Urinary bladder (tissue), 4 donors: Measurements from ENCODE around the gene HLA-DPA1. TPM values are rescaled to one million over a fixed set of nuclear protein-coding genes. Genes with fewer than 3 reads are reported as not detected.
"Not testable (repeated sequence)": the region's sequence is repeated elsewhere in the genome, so short reads cannot be mapped to it uniquely, and the experiment has no call there.

Experiments used
- DNase-seq: peaks from one replicate; pipeline ENCODE4 v3.0.0-alpha.2; 2015; ENCODE audit errors: extremely low spot score
- H3K27ac ChIP-seq: one replicate; pipeline ENCODE4 v1.5.1; 2013; ENCODE audit warnings: low read depth, mild to moderate bottlenecking, moderate library complexity
- H3K36me3 ChIP-seq: one replicate; pipeline ENCODE4 v1.6.1; 2013; ENCODE audit warnings: mild to moderate bottlenecking, moderate library complexity; ENCODE audit not compliant: insufficient read depth
- H3K4me1 ChIP-seq: one replicate; pipeline ENCODE4 v1.6.1; 2013; ENCODE audit warnings: mild to moderate bottlenecking, moderate library complexity; ENCODE audit not compliant: insufficient read depth
- H3K4me3 ChIP-seq: one replicate; pipeline ENCODE4 v1.5.1; 2013; ENCODE audit warnings: low read depth, low read length
- WGBS: extraction: QIAGEN DNeasy Blood & Tissue Kit; methylation state at CpG from one replicate; pipeline ENCODE4 v1.1.7; 2013; 5-methylcytosine and 5-hydroxymethylcytosine counted together
- polyA plus RNA-seq: library from polyadenylated mRNA; stranded (reverse); fragments of 200-250 nt; gene quantifications from one replicate; pipeline ENCODE4 v1.2.3, GENCODE V29; 2013
- total RNA-seq: library from RNA; depleted of rRNA; stranded (reverse); fragments of >200 nt; gene quantifications from one replicate; pipeline ENCODE4 v1.2.3, GENCODE V29; 2014
- donor health status: healthy with polysubstance abuse.
- donor health status: healthy.

The HLA-DPA1 gene
- total and polyA plus RNA-seq, 2 donors, result 25.4 to 51.6 TPM

GRCh38 chr6:33066917-33067521 lies 6.4 kb downstream of the HLA-DPA1 start:
- H3K27ac ChIP-seq, result no peak overlapping the region
- H3K36me3 ChIP-seq, result no peaks in the 10 kb centered on the region
- 0% methylated on average over 2 of the region's 3 CpGs for WGBS
- no peaks in the 10 kb centered on the region for H3K4me1 ChIP-seq
- no peak for DNase-seq
- H3K4me3 ChIP-seq, result no peak overlapping the region

DNA sequence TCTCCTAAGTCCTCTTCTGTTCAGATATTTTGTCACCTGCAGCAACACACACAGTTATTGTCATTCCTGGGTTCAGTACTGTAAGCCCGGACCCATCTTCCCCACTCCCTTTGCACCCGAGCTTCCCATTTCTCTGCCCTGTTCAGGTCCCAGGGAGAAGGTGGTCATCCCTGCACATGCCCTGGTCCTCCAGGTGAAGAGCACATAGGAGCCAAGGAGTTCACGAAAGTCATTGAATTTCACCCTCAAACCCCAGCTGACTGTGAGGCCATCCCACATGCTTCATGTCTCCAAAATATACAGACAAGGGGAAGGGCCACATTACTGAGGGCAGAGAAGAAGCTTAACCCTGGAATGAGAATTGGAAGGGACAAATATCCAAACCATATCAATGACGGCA lies 8.1 kb downstream of the HLA-DPA1 start:
- no peak for DNase-seq
- H3K27ac ChIP-seq, result no peak overlapping the region
- no peaks in the 10 kb centered on the region for H3K36me3 ChIP-seq
- WGBS, result 29% methylated on average over 4 of the region's 4 CpGs
- no peak overlapping the region for H3K4me3 ChIP-seq
- H3K4me1 ChIP-seq, result no peaks in the 10 kb centered on the region

DNA sequence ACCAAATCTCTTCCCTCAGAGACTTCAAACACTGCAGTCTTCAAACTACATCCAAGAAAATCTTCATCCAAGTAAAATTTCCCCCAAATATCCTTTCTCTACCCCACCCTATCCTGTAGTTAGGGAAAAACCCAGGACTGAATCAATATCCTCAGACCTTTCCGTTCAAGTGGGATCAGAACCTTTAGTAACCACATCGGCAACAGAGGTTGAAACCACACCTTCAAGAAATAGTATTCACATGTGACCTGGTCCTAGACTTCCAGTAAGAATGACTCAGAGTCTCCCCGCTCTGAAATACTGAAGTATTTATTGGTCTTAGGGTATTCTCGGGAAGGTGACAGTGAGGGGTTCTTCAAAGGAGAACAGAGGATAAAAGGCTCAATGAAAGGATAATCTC lies 8.7 kb downstream of the HLA-DPA1 start:
- Histone ChIP-seq H3K27ac (no peak overlapping the region), H3K4me1 (no peaks in the 10 kb centered on the region), H3K36me3 (no peaks in the 10 kb centered on the region), H3K4me3 (no peak overlapping the region)
- DNase-seq, result no peak
- WGBS, result 0% methylated on average over 4 of the region's 4 CpGs

DNA sequence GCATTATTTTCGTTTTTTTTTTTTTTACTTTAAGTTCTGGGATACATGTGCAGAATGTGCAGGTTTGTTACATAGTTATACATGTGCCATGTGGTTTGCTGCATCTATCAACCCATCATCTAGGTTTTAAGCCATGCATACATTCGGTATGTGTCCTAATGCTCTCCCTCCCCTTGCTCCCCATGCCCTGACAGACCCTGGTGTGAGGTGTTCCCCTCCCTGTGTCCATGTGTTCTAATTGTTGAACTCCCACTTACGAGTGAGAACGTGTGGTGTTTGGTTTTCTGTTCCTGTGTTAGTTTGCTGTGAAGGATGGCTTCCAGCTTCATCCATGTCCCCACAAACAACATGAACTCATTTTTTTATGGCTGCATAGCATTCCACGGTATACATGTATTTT lies 10.0 kb downstream of the HLA-DPA1 start:
- H3K36me3 ChIP-seq, H3K27ac ChIP-seq, H3K4me3 ChIP-seq, DNase-seq, H3K4me1 ChIP-seq: not testable (repeated sequence)
- WGBS, result 34% methylated on average over 2 of the region's 5 CpGs

DNA sequence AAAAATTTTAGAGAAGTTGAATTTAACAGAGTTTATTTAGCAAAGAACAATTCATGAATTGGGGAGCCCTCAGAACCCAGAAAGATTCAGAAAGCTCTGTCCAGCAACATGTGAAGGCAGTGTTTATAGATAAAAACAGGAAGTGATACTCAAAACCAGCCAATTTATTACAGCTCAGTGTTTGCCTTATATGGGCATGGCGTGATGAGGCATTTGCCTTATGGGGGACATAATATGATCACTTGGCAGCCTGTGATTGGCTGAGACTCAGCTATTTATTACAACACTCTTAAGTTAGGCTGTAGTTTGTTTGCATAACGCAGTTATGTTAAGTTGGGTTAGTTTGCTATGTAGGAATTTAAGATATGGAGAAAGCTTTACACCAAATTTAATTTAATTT lies 11.5 kb downstream of the HLA-DPA1 start:
- H3K36me3 ChIP-seq, result no peaks in the 10 kb centered on the region
- H3K4me3 ChIP-seq, result no peak overlapping the region
- H3K27ac ChIP-seq, result peak overlapping the region; percentile 2
- DNase-seq, result no peak
- no peaks in the 10 kb centered on the region for H3K4me1 ChIP-seq
- 93% methylated on average over 2 of the region's 2 CpGs for WGBS

DNA sequence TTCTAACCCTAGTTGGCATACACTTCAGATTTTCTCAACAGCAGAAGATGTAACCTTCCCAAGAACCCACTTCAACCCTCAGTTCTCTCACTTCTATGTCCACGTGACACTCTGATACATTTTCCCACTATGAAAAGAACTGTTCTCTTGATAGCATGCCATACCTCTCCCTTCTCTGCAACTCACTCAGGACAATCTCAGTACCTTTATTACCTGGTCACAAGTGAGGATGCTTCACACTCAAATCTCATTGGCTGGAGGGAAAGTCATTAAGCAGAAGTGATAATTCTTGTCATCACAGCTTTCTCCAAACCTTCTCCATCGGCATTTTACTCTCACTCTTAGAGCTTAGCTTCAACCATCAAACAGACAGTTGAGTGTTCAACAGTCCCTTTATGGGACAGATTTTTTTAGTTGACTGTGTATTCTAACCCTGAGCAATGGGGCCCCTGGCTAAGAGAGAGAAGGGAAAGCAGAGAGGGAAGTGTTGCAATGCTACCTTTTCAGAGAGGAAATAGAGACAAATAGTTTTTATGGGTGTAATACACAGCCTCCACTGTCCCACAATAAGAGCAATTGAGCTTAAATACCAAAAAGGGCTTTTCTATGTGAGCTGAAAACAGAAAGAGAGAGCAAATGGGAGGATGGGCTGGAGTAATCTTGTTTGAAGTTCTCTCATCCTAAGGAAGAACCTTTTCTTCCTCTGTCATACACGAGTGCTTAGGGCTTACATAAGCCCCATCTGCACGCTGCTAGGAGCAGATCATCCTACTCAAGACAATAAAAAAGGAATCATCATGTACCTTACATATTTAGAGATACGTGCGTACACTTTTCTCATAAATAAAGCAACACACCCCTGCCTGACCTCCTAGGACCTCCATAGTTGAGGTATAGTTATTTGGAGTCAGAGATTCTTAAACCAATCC lies 16.0 kb downstream of the HLA-DPA1 start:
- no peak overlapping the region for H3K27ac ChIP-seq
- H3K36me3 ChIP-seq, result no peaks in the 10 kb centered on the region
- no peak overlapping the region for H3K4me3 ChIP-seq
- DNase-seq, result no peak
- 43% methylated on average over 6 of the region's 6 CpGs for WGBS
- no peaks in the 10 kb centered on the region for H3K4me1 ChIP-seq

- no peaks in the 10 kb centered on the region for H3K36me3 ChIP-seq
- H3K4me3 ChIP-seq, result no peak overlapping the region
- DNase-seq, result no peak
- no peaks in the 10 kb centered on the region for H3K4me1 ChIP-seq
- H3K27ac ChIP-seq, result no peak overlapping the region
- WGBS, result 35% methylated on average over 4 of the region's 4 CpGs
These were observed 20.2 kb downstream of the HLA-DPA1 start for GRCh38 chr6:33053230-33053629.

GRCh38 chr6:33052627-33053026 lies 20.8 kb downstream of the HLA-DPA1 start:
- no peaks in the 10 kb centered on the region for H3K4me1 ChIP-seq
- no peak overlapping the region for H3K4me3 ChIP-seq
- no peak overlapping the region for H3K27ac ChIP-seq
- no peaks in the 10 kb centered on the region for H3K36me3 ChIP-seq
- no peak for DNase-seq

DNA sequence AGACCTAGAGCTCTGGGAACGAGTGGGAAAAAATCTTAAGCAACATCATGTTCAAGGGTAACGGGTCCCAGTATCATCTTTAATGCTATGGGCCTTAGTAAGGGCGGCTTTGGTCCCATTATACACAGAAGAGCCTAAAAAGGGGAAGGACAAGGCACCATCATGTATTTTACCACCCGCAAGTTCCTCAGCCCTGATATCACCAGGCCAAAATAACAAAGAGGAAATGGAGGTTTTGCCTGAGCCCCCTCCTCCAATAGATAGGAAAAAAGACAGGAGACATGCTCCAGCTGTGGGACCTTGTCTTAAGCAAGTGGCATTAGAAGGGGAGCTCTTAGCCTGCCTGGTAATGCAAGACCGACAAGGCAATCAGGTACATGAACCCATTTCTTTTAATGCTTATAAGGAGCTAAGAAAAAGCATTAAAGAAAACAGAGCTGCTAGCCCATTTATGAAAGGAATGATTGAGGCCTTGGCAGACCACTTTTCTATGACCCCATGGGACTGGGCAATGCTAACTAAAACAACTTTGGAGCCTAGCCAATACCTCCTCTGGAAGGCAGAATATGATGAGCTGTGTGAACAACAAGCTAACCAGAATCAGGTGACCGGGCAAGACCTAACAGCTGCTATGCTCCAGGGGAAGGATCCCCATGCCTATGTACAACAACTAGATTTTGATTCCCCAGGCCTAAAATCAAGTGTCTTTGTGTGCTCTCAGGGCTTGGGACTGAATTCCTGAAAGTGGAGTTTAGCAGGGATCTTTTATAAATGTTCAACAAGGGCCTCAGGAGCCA lies 23.2 kb downstream of the HLA-DPA1 start:
- no peak for DNase-seq
- Histone ChIP-seq H3K4me3 (no peak overlapping the region), H3K36me3 (no peaks in the 10 kb centered on the region), H3K27ac (no peak overlapping the region), H3K4me1 (no peaks in the 10 kb centered on the region)
- 72% methylated on average over 6 of the region's 6 CpGs for WGBS

DNA sequence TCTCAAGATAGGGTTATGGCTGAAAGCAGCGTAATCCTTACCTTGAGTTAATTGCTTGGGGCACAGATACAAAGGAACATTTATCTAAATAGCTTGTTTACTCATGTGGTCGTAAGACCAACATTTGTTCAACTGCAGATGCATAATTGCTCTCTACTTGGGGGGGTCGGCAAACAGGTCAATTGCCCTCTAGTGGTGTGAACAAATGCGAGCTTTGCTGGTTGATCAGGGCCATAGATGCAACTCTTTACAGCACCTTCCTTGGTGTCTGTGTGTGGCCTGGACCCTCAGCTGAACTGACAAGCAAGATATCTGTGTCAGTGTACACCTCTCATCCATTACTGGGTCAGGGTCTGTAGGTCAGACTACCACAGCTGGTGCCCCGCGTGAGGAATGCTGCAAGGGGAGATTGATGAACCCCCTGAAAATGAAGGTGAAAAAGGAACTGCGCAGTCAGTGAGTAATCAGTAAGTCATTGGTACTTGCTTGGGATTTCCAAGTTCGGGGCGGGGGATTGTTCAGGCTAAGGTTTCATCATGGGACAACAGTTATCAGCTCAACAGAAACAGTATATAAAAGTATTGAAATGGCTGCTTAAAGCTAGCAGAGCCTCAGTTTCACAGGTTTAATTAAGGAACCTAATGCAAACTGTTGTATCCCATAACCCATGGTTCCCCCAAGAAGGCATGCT lies 24.0 kb downstream of the HLA-DPA1 start:
- DNase-seq, result no peak
- 56% methylated on average over 9 of the region's 9 CpGs for WGBS
- H3K27ac ChIP-seq, result no peak overlapping the region
- no peaks in the 10 kb centered on the region for H3K36me3 ChIP-seq
- H3K4me1 ChIP-seq, result no peaks in the 10 kb centered on the region
- no peak overlapping the region for H3K4me3 ChIP-seq

- Histone ChIP-seq H3K27ac (no peak overlapping the region), H3K4me3 (no peak overlapping the region), H3K36me3 (no peaks in the 10 kb centered on the region), H3K4me1 (no peaks in the 10 kb centered on the region)
- DNase-seq, result no peak
- 95% methylated on average over 2 of the region's 2 CpGs for WGBS
These were observed 33.3 kb downstream of the HLA-DPA1 start for GRCh38 chr6:33040157-33040556.

GRCh38 chr6:33036535-33036934 lies 36.9 kb downstream of the HLA-DPA1 start:
- H3K4me1 ChIP-seq, result no peaks in the 10 kb centered on the region

DNA sequence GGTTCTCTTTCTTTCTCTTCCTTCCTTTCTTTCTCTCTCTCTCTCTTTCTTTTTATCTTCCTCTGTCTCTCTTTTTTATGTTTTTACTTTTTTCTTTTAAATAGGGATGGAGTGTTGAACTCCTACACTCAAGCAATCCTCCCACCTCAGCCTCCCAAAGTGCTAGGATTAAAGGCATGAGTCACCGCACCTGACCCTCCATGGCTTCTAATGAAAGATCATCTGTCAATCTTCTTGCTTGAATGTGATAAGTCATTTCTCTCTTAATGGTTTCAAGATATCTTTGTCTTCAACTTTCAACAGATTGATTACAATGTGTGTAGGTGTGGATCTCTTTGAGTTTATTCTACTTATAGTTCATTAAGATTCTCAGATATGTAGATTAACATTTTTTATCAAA lies 38.9 kb downstream of the HLA-DPA1 start:
- no peak overlapping the region for H3K27ac ChIP-seq
- WGBS, result 92% methylated on average over 1 of the region's 1 CpG
- DNase-seq, result no peak

More at GRCh38 chr6:33036535-33036934, 36.9 kb downstream of the HLA-DPA1 start:
- no peaks in the 10 kb centered on the region for H3K36me3 ChIP-seq
- H3K4me3 ChIP-seq, result no peak overlapping the region
- WGBS, result 73% methylated on average over 1 of the region's 1 CpG
- no peak for DNase-seq
- no peak overlapping the region for H3K27ac ChIP-seq

More for the DNA sequence above, 38.9 kb downstream of the HLA-DPA1 start:
- H3K4me1 ChIP-seq, result no peaks in the 10 kb centered on the region
- H3K36me3 ChIP-seq, result no peaks in the 10 kb centered on the region
- no peak overlapping the region for H3K4me3 ChIP-seq
